ENCODE results near the gene CATSPERE. TPM values are rescaled to one million over a fixed set of nuclear protein-coding genes. Genes with fewer than 3 reads are reported as not detected.
A peak's percentile ranks its signal among the peaks of the same experiment; 100 is the strongest.

The CATSPERE gene
- total RNA-seq, 2 experiments from 2014 or later, result 1.1 to 1.6 TPM

- Mint-ChIP-seq H3K4me1 (no peaks in the 10 kb centered on the region), H3K27me3 (peaks cover 5% of the 10 kb centered on the region), H3K9me3 (no peaks in the 10 kb centered on the region), H3K4me3 (no peak overlapping the region), H3K36me3 (no peaks in the 10 kb centered on the region), H3K27ac (no peak overlapping the region)
- POLR2A ChIA-PET, result no interaction called here
- ATAC-seq (ENCODE audit: low read depth) (no peak), DNase-seq (no peak)
Measured at GRCh38 chr1:244598611-244599010, 137.5 kb downstream of the CATSPERE start.

GRCh38 chr1:244599937-244600350 lies 138.9 kb downstream of the CATSPERE start:
- POLR2A ChIA-PET, result no interaction called here
- H3K27ac Mint-ChIP-seq, result no peak overlapping the region
- no peaks in the 10 kb centered on the region for H3K36me3 Mint-ChIP-seq
- H3K4me3 Mint-ChIP-seq, result no peak overlapping the region
- no peaks in the 10 kb centered on the region for H3K4me1 Mint-ChIP-seq
- H3K27me3 Mint-ChIP-seq, result peaks cover 6% of the 10 kb centered on the region
- ATAC-seq (ENCODE audit: low read depth) (peak; percentile 50), DNase-seq (no peak)
- H3K9me3 Mint-ChIP-seq, result no peaks in the 10 kb centered on the region

- no peaks in the 10 kb centered on the region for H3K9me3 Mint-ChIP-seq
Measured at GRCh38 chr1:244601336-244601735, 140.3 kb downstream of the CATSPERE start.

GRCh38 chr1:244603498-244603897 lies 142.4 kb downstream of the CATSPERE start:
- no peak for DNase-seq
- no peaks in the 10 kb centered on the region for H3K36me3 Mint-ChIP-seq
- POLR2A ChIA-PET, result interaction anchor here (0.7 to 0.9 kb wide), 2 partner anchors 127 to 180 kb away, joined by 3 read pairs; no protein-coding TSS in a partner anchor
- no peaks in the 10 kb centered on the region for H3K9me3 Mint-ChIP-seq
- no peak overlapping the region for H3K27ac Mint-ChIP-seq
- no peak for ATAC-seq (ENCODE audit: low read depth)
- H3K27me3 Mint-ChIP-seq, result peaks cover 7% of the 10 kb centered on the region
- H3K4me1 Mint-ChIP-seq, result no peaks in the 10 kb centered on the region
- H3K4me3 Mint-ChIP-seq, result no peak overlapping the region

More at GRCh38 chr1:244601336-244601735, 140.3 kb downstream of the CATSPERE start:
- ATAC-seq (ENCODE audit: low read depth), result no peak
- Mint-ChIP-seq H3K4me3 (no peak overlapping the region), H3K27ac (no peak overlapping the region), H3K4me1 (no peaks in the 10 kb centered on the region), H3K36me3 (no peaks in the 10 kb centered on the region), H3K27me3 (peaks cover 7% of the 10 kb centered on the region)
- no peak for DNase-seq
- POLR2A ChIA-PET, result no interaction called here

GRCh38 chr1:244605835-244606370 lies 144.8 kb downstream of the CATSPERE start:
- no peak overlapping the region for H3K4me3 Mint-ChIP-seq
- no peak for ATAC-seq (ENCODE audit: low read depth)
- no peaks in the 10 kb centered on the region for H3K9me3 Mint-ChIP-seq
- no peaks in the 10 kb centered on the region for H3K4me1 Mint-ChIP-seq
- POLR2A ChIA-PET, result no interaction called here
- H3K27ac Mint-ChIP-seq, result no peak overlapping the region
- H3K36me3 Mint-ChIP-seq, result no peaks in the 10 kb centered on the region
- DNase-seq, result no peak
- peaks cover 7% of the 10 kb centered on the region for H3K27me3 Mint-ChIP-seq

- H3K36me3 Mint-ChIP-seq, result no peaks in the 10 kb centered on the region
- H3K4me3 Mint-ChIP-seq, result no peak overlapping the region
- H3K9me3 Mint-ChIP-seq, result no peaks in the 10 kb centered on the region
- ATAC-seq (ENCODE audit: low read depth) (no peak), DNase-seq (no peak)
- H3K27me3 Mint-ChIP-seq, result no peaks in the 10 kb centered on the region
- POLR2A ChIA-PET, result no interaction called here
- no peak overlapping the region for H3K27ac Mint-ChIP-seq
- no peaks in the 10 kb centered on the region for H3K4me1 Mint-ChIP-seq
Measured at GRCh38 chr1:244614113-244614836, 153.2 kb downstream of the CATSPERE start.

GRCh38 chr1:244614879-244615278 lies 153.8 kb downstream of the CATSPERE start:
- Mint-ChIP-seq H3K4me1 (no peaks in the 10 kb centered on the region), H3K36me3 (no peaks in the 10 kb centered on the region), H3K27me3 (no peaks in the 10 kb centered on the region), H3K4me3 (no peak overlapping the region), H3K9me3 (no peaks in the 10 kb centered on the region), H3K27ac (no peak overlapping the region)
- POLR2A ChIA-PET, result no interaction called here
- DNase-seq (no peak), ATAC-seq (ENCODE audit: low read depth) (no peak)

- Mint-ChIP-seq H3K36me3 (no peaks in the 10 kb centered on the region), H3K4me3 (no peak overlapping the region), H3K4me1 (no peaks in the 10 kb centered on the region), H3K27me3 (no peaks in the 10 kb centered on the region), H3K9me3 (no peaks in the 10 kb centered on the region), H3K27ac (no peak overlapping the region)
- ATAC-seq (ENCODE audit: low read depth) (no peak), DNase-seq (no peak)
- POLR2A ChIA-PET, result no interaction called here
Measured at GRCh38 chr1:244615301-244615700, 154.2 kb downstream of the CATSPERE start.

GRCh38 chr1:244626709-244627108 lies 165.6 kb downstream of the CATSPERE start:
- Mint-ChIP-seq H3K36me3 (no peaks in the 10 kb centered on the region), H3K4me3 (no peak overlapping the region), H3K27me3 (peaks cover 2% of the 10 kb centered on the region), H3K27ac (no peak overlapping the region), H3K4me1 (no peaks in the 10 kb centered on the region), H3K9me3 (no peaks in the 10 kb centered on the region)
- POLR2A ChIA-PET, result no interaction called here
- ATAC-seq (ENCODE audit: low read depth), result no peak
- DNase-seq, result no peak

GRCh38 chr1:244628789-244629188 lies 167.7 kb downstream of the CATSPERE start:
- POLR2A ChIA-PET, result no interaction called here
- Mint-ChIP-seq H3K27me3 (peaks cover 10% of the 10 kb centered on the region), H3K36me3 (no peaks in the 10 kb centered on the region), H3K9me3 (no peaks in the 10 kb centered on the region), H3K4me1 (no peaks in the 10 kb centered on the region), H3K27ac (no peak overlapping the region), H3K4me3 (no peak overlapping the region)
- DNase-seq (no peak), ATAC-seq (ENCODE audit: low read depth) (no peak)

- Mint-ChIP-seq H3K4me3 (no peak overlapping the region), H3K9me3 (no peaks in the 10 kb centered on the region), H3K27ac (no peak overlapping the region), H3K4me1 (no peaks in the 10 kb centered on the region), H3K36me3 (no peaks in the 10 kb centered on the region), H3K27me3 (peaks cover 10% of the 10 kb centered on the region)
- ATAC-seq (ENCODE audit: low read depth), result no peak
- DNase-seq, result no peak
- POLR2A ChIA-PET, result no interaction called here
Measured at GRCh38 chr1:244633140-244633539, 172.1 kb downstream of the CATSPERE start.

GRCh38 chr1:244634546-244634945 lies 173.5 kb downstream of the CATSPERE start:
- Mint-ChIP-seq H3K4me3 (no peak overlapping the region), H3K4me1 (no peaks in the 10 kb centered on the region), H3K27me3 (peaks cover 10% of the 10 kb centered on the region), H3K36me3 (no peaks in the 10 kb centered on the region), H3K27ac (no peak overlapping the region), H3K9me3 (no peaks in the 10 kb centered on the region)
- DNase-seq (no peak), ATAC-seq (ENCODE audit: low read depth) (no peak)
- POLR2A ChIA-PET, result interaction anchor here (0.6 kb wide), 1 partner anchor 19 kb away, joined by 7 read pairs; no protein-coding TSS in a partner anchor

- no peaks in the 10 kb centered on the region for H3K4me1 Mint-ChIP-seq
- DNase-seq (no peak), ATAC-seq (ENCODE audit: low read depth) (no peak)
- H3K4me3 Mint-ChIP-seq, result no peak overlapping the region
- POLR2A ChIA-PET, result no interaction called here
- no peaks in the 10 kb centered on the region for H3K36me3 Mint-ChIP-seq
- H3K27ac Mint-ChIP-seq, result no peak overlapping the region
- peaks cover 8% of the 10 kb centered on the region for H3K27me3 Mint-ChIP-seq
- no peaks in the 10 kb centered on the region for H3K9me3 Mint-ChIP-seq
Measured at GRCh38 chr1:244636488-244637259, 175.6 kb downstream of the CATSPERE start.

- peaks cover 4% of the 10 kb centered on the region for H3K27me3 Mint-ChIP-seq
- H3K4me3 Mint-ChIP-seq, result no peak overlapping the region
- POLR2A ChIA-PET, result interaction anchor here (1.1 kb wide), 1 partner anchor 13 kb away, joined by 6 read pairs; the partner anchor contains the start of gene DESI2
- H3K4me1 Mint-ChIP-seq, result no peaks in the 10 kb centered on the region
- no peaks in the 10 kb centered on the region for H3K9me3 Mint-ChIP-seq
- H3K36me3 Mint-ChIP-seq, result no peaks in the 10 kb centered on the region
- ATAC-seq (ENCODE audit: low read depth) (no peak), DNase-seq (no peak)
- H3K27ac Mint-ChIP-seq, result no peak overlapping the region
Measured at GRCh38 chr1:244639561-244639960, 178.5 kb downstream of the CATSPERE start.

Data from activated naive CD8-positive, alpha-beta T cell treated with anti-CD3 and anti-CD28 coated beads, Interleukin-2, amount 10 ng/mL, durations not matched to agents 7 days and 5 days (primary cell).